HepG2 (cell line): ENCODE results near the gene SCGB3A2. TPM values are rescaled to one million over a fixed set of nuclear protein-coding genes. Genes with fewer than 3 reads are reported as not detected.

Source experiments
- ATAC-seq: fragments of 200-7000 bp; cut with Tn5 transposase; 3 replicates; pipeline ENCODE4 v1.9.1; 2020; ENCODE audit warnings: mild to moderate bottlenecking, moderate library complexity
- BruUV-seq: library from RNA; stranded (reverse); fragments of 400-500 nt; replicated peaks from 2 replicates; lab custom pipeline; 2021; lab: Mats Ljungman, UMichigan
- CTCF ChIA-PET: fragments of 300-600 bp; formaldehyde crosslinking; extraction: SDS; loops from one replicate; lab custom pipeline; 2021; ENCODE audit warnings: low total read pairs, inconsistent platforms, low intra/inter-chr PET ratio; lab: Yijun Ruan, JAX
- POLR2A ChIA-PET: fragments of 350-600 bp; sonication (Branson Sonifier 250); formaldehyde crosslinking; loops from one replicate; lab custom pipeline; 2020; ENCODE audit warnings: antibody characterized with exemption, inconsistent platforms; lab: Yijun Ruan, JAX
- DNase-seq: peaks from one replicate; pipeline ENCODE4 v3.0.0-alpha.2; 2015; ENCODE audit warnings: low spot score
- FAIRE-seq: peaks from 3 replicates; lab custom pipeline; 2011; peaks lifted over from hg19 to GRCh38; lab: Jason Lieb, UNC
- H2AFZ ChIP-seq: one replicate; pipeline ENCODE4 v1.6.1; 2011; ENCODE audit warnings: low read length, inconsistent platforms
- H3K27ac ChIP-seq: fragments of 300-600 bp; 3 replicates; pipeline ENCODE4 v1.8.0; 2011; ENCODE audit warnings: mixed run types, mild to moderate bottlenecking, mixed read lengths, low read length, inconsistent platforms; ENCODE audit not compliant: insufficient read depth; ENCODE audit errors: extremely low read length
- H3K27me3 ChIP-seq, 2 experiments: fragments of 200-600 bp in 1 of 2; 2 replicates in 1 of 2; 3 replicates in 1 of 2; pipeline versions ENCODE4 v1.6.0 to v1.8.0; 2011; ENCODE audit warnings: low read length in 2 of 2, mild to moderate bottlenecking in 2 of 2, moderate library complexity in 2 of 2, inconsistent platforms in 1 of 2; ENCODE audit not compliant: insufficient read depth in 2 of 2, control insufficient read depth in 1 of 2
- H3K36me3 ChIP-seq, 2 experiments: fragments of 200-600 bp in 1 of 2; replicated peaks in 1 of 2; 2 replicates in 1 of 2; 3 replicates in 1 of 2; pipeline versions ENCODE4 v1.5.1 to v1.8.0; 2011; ENCODE audit warnings: low read length in 2 of 2, inconsistent platforms in 1 of 2; ENCODE audit not compliant: insufficient read depth in 2 of 2, control insufficient read depth in 1 of 2
- H3K4me1 ChIP-seq: 2 replicates; pipeline ENCODE4 v1.5.1; 2012; ENCODE audit warnings: low read length, inconsistent platforms; ENCODE audit not compliant: insufficient read depth
- H3K4me2 ChIP-seq: 2 replicates; pipeline ENCODE4 v1.6.0; 2011; ENCODE audit warnings: low read depth, low read length, inconsistent platforms
- H3K4me3 ChIP-seq, 3 experiments: fragments of 200-600 bp in 1 of 3; sonication (generic), shearing (Covaris generic) in 1 of 3; replicated peaks in 1 of 3; 2 replicates each; pipeline ENCODE4 v1.5.1; 2011 to 2016; ENCODE audit warnings: low read length in 3 of 3, inconsistent platforms in 2 of 3, low read depth in 2 of 3, mild to moderate bottlenecking in 2 of 3, control low read depth in 1 of 3, mixed read lengths in 1 of 3; ENCODE audit not compliant: insufficient read depth in 1 of 3
- H3K79me2 ChIP-seq: one replicate; pipeline ENCODE4 v1.6.1; 2011; ENCODE audit warnings: low read length, inconsistent platforms; ENCODE audit not compliant: insufficient read depth
- H3K9ac ChIP-seq: 2 replicates; pipeline ENCODE4 v1.6.0; 2011; ENCODE audit warnings: mild to moderate bottlenecking, low read depth, low read length, inconsistent platforms; ENCODE audit not compliant: insufficient read depth
- H3K9me3 ChIP-seq: 2 replicates; pipeline ENCODE4 v1.5.1; 2012; ENCODE audit warnings: mild to moderate bottlenecking, low read length
- H4K20me1 ChIP-seq: 2 replicates; pipeline ENCODE4 v1.6.0; 2011; ENCODE audit warnings: inconsistent platforms, mild to moderate bottlenecking, low read length, moderate library complexity; ENCODE audit not compliant: insufficient read depth
- ADNP ChIP-seq: sonication (generic); formaldehyde crosslinking; IDR thresholded peaks from 2 replicates; pipeline ENCODE4 v1.4.0; 2020; ENCODE audit warnings: missing genetic modification reagents
- AHR ChIP-seq: IDR thresholded peaks from 2 replicates; pipeline ENCODE4 v1.6.1; 2018; ENCODE audit warnings: missing genetic modification reagents, missing compliant biosample characterization
- NFKBIZ ChIP-seq: IDR thresholded peaks from 2 replicates; pipeline ENCODE4 v1.6.1; 2018; ENCODE audit warnings: missing genetic modification reagents, missing compliant biosample characterization
- NR2C2 ChIP-seq: sonication (generic); formaldehyde crosslinking; IDR thresholded peaks from 2 replicates; pipeline ENCODE4 v1.4.0; 2020; ENCODE audit warnings: missing genetic modification reagents, mild to moderate bottlenecking, moderate library complexity, borderline replicate concordance
- PAX8 ChIP-seq: sonication (generic); formaldehyde crosslinking; IDR thresholded peaks from 2 replicates; pipeline ENCODE4 v1.8.0; 2022; ENCODE audit warnings: mild to moderate bottlenecking, missing genetic modification reagents, borderline replicate concordance
- RORA ChIP-seq: sonication (generic); formaldehyde crosslinking; IDR thresholded peaks from 2 replicates; pipeline ENCODE4 v1.5.0; 2020; ENCODE audit warnings: mild to moderate bottlenecking, missing genetic modification reagents, moderate library complexity
- ZNF138 ChIP-seq: sonication (generic); formaldehyde crosslinking; IDR thresholded peaks from 2 replicates; pipeline ENCODE4 v1.5.0; 2020; ENCODE audit warnings: mild to moderate bottlenecking, low read depth, missing genetic modification reagents
- ZNF646 ChIP-seq: sonication (generic); formaldehyde crosslinking; IDR thresholded peaks from 2 replicates; pipeline ENCODE4 v1.9.0; 2021; ENCODE audit warnings: mild to moderate bottlenecking, missing genetic modification reagents
- WGBS: methylation state at CpG from one replicate; pipeline ENCODE4 v1.1.6; 2017; ENCODE audit warnings: low lambda C conversion rate; 5-methylcytosine and 5-hydroxymethylcytosine counted together
- in situ Hi-C: cut with HindIII; loops from 2 replicates; pipeline ENCODE4 v1.10.0; 2017; ENCODE audit warnings: low pct_unique_long_range_greater_than_20kb; ENCODE audit not compliant: extremely low pct_ligation_motif_present
- intact Hi-C: fragments of 100-400 bp; cut with micrococcal nuclease; formaldehyde crosslinking; loops from one replicate; pipeline ENCODE4 v1.10.0; 2022; ENCODE audit not compliant: unreplicated experiment
- polyA plus RNA-seq, 8 experiments: library from polyadenylated mRNA; depleted of rRNA in 3 of 8; stranded (reverse) in 7 of 8; unstranded in 1 of 8; fragments of >200 nt; fragmentation: Illumina TruSeq in 4 of 8; extraction: Trizol in 4 of 8; gene quantifications; 2 replicates each; pipeline versions ENCODE4 v1.2.1 to v1.2.3, GENCODE V29; 2011 to 2016; ENCODE audit warnings: low read depth in 4 of 8, missing spikeins in 1 of 8, mixed read lengths in 1 of 8; ENCODE audit not compliant: insufficient read depth in 1 of 8
- total RNA-seq, 5 experiments: library from RNA; depleted of rRNA; stranded (reverse); fragments of >200 nt; fragmentation: Illumina TruSeq; extraction: Trizol; gene quantifications; 2 replicates each; pipeline ENCODE4 v1.2.3, GENCODE V29; 2016; ENCODE audit warnings: low read depth in 1 of 5

SCGB3A2 gene
- total and polyA plus RNA-seq, 2 of the 13 experiments (the other 11 are each of a cell fraction or from before 2014, with no cell fraction given): not detected

DNA sequence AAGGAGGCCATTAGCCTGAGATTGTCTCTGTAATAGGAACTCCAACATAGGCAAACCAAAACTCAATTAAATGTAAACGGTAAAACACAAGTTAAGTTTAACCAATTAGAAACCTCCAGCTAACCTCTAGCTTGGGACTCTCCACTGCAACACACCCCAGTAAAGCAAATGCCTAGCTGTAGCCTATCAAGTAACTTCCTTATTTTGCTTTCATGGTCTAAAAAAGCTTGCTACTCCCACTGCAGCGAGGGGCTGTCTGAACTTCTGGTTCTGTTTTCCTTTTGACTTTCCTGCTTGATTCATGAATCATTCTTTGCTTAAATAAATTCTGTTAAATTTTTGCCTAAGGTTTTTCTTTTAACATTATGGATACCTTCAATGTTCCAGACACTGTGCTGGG is 52.3 kb downstream of the SCGB3A2 start:
- no TSS peak for BruUV-seq
- ATAC-seq (no peak), FAIRE-seq (no peak), DNase-seq (no peak)
- Histone ChIP-seq H3K9me3 (no peaks in the 10 kb centered on the region), H4K20me1 (no peaks in the 10 kb centered on the region), H3K4me3 (no peak overlapping the region), H3K4me1 (no peaks in the 10 kb centered on the region), H3K36me3 (no peaks in the 10 kb centered on the region), H3K4me2 (no peak overlapping the region), H3K79me2 (no peaks in the 10 kb centered on the region), H3K27me3 (no peaks in the 10 kb centered on the region), H3K27ac (no peak overlapping the region), H3K9ac (no peak overlapping the region), H2AFZ (no peak overlapping the region)
- in situ Hi-C loops: loop anchor here (10.0 kb wide), 1 partner anchor 306 kb away; no protein-coding TSS in a partner anchor
- WGBS: 0% methylated on average over 2 of the region's 2 CpGs
- ChIA-PET CTCF (no interaction called here), POLR2A (no interaction called here)
- TF ChIP-seq RORA (CRISPR knock-in tag): no peak
- no peak for TF ChIP-seq PAX8 (CRISPR knock-in tag)
- no peak for TF ChIP-seq NFKBIZ (CRISPR knock-in tag)
- TF ChIP-seq NR2C2: no peak
- TF ChIP-seq AHR (CRISPR knock-in tag): no peak
- TF ChIP-seq ZNF138: no peak
- TF ChIP-seq ADNP: no peak
- no peak for TF ChIP-seq ZNF646 (CRISPR knock-in tag)
- intact Hi-C loops: no loop called here

Other genes with a start within 250 kb of the SCGB3A2 start
- gene JAKMIP2, start 96.0 kb upstream of the SCGB3A2 start, total RNA-seq (2016; rRNA removed; fragmentation: Illumina TruSeq; extraction: Trizol): 1.9 and 2.1 TPM in 2 replicates
- gene JAKMIP2, start 96.0 kb upstream of the SCGB3A2 start, polyA plus RNA-seq (2011; rRNA removed): 0.04 TPM in 2 replicates
- 12.1 and 14.7 TPM in 2 replicates for gene SPINK1, start 47.0 kb upstream of the SCGB3A2 start, total RNA-seq (2016; rRNA removed; fragmentation: Illumina TruSeq; extraction: Trizol)
- gene SPINK1, start 47.0 kb upstream of the SCGB3A2 start, polyA plus RNA-seq (2011; rRNA removed): 17.1 and 27.5 TPM in 2 replicates
- gene C5orf46, start 27.8 kb downstream of the SCGB3A2 start, total RNA-seq (2016; rRNA removed; fragmentation: Illumina TruSeq; extraction: Trizol): not detected in 2 replicates
- not detected in 2 replicates for gene C5orf46, start 27.8 kb downstream of the SCGB3A2 start, polyA plus RNA-seq (2011; rRNA removed)
- gene SPINK5, start 185.3 kb downstream of the SCGB3A2 start, total RNA-seq (2016; rRNA removed; fragmentation: Illumina TruSeq; extraction: Trizol): not detected in 2 replicates
- gene SPINK5, start 185.3 kb downstream of the SCGB3A2 start, polyA plus RNA-seq (2011; rRNA removed): 0.01 and 0.03 TPM in 2 replicates